ENCODE results near the gene KIF5A.

Gene KIF5A

DNA sequence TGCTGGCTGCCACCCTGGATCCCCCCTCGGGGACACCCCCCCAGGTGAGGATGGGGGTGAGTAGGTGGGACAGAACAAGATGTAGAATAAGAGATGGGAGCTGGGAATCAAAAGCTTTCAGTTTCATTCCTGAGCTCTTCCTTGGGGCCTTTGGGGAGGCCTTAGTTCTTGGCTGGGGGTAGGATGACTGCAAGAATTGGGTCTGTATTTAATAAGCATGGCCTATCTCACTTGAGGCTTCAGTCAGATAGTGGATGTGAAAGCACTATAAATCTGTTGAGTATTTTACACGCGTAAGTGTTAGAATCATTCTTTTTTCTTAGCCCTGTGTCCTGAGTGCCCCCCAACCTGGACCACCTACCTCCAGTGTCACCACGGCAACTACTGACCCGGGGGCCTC is 22.7 kb upstream of the KIF5A start:
- DNase-seq (ENCODE audit: low read depth) = no peak
- TF ChIP-seq, protein P1, sequence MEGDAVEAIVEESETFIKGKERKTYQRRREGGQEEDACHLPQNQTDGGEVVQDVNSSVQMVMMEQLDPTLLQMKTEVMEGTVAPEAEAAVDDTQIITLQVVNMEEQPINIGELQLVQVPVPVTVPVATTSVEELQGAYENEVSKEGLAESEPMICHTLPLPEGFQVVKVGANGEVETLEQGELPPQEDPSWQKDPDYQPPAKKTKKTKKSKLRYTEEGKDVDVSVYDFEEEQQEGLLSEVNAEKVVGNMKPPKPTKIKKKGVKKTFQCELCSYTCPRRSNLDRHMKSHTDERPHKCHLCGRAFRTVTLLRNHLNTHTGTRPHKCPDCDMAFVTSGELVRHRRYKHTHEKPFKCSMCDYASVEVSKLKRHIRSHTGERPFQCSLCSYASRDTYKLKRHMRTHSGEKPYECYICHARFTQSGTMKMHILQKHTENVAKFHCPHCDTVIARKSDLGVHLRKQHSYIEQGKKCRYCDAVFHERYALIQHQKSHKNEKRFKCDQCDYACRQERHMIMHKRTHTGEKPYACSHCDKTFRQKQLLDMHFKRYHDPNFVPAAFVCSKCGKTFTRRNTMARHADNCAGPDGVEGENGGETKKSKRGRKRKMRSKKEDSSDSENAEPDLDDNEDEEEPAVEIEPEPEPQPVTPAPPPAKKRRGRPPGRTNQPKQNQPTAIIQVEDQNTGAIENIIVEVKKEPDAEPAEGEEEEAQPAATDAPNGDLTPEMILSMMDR (IDR thresholded peaks at IDR 0.05; ENCODE audit: low read length, missing control alignments) = no peak
- no peak overlapping the region for H3K4me3 ChIP-seq (replicated peaks; ENCODE audit: low read depth, low read length)

DNA sequence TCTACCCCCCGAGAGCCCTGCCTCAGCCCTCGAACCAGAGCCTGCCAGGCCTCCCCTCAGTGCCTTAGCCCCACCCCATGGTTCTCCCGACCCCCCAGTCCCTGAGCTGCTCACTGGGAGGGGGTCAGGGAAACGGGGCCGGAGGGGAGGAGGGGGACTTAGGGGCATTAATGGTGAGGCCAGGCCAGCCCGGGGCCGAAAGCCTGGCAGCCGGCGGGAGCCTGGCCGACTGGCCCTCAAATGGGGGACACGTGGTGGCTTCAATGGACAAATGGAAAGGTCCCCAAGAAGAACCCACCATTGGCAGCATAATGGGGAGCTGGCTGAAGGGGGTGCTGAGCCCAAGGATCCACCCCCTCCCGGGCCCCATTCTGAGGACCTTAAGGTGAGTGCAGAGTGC is 21.7 kb upstream of the KIF5A start:
- TF ChIP-seq, protein P1 (IDR thresholded peaks at IDR 0.05; ENCODE audit: low read length, missing control alignments) = no peak
- H3K4me3 ChIP-seq (replicated peaks; ENCODE audit: low read depth, low read length) = no peak overlapping the region
- no peak for DNase-seq (ENCODE audit: low read depth)

DNA sequence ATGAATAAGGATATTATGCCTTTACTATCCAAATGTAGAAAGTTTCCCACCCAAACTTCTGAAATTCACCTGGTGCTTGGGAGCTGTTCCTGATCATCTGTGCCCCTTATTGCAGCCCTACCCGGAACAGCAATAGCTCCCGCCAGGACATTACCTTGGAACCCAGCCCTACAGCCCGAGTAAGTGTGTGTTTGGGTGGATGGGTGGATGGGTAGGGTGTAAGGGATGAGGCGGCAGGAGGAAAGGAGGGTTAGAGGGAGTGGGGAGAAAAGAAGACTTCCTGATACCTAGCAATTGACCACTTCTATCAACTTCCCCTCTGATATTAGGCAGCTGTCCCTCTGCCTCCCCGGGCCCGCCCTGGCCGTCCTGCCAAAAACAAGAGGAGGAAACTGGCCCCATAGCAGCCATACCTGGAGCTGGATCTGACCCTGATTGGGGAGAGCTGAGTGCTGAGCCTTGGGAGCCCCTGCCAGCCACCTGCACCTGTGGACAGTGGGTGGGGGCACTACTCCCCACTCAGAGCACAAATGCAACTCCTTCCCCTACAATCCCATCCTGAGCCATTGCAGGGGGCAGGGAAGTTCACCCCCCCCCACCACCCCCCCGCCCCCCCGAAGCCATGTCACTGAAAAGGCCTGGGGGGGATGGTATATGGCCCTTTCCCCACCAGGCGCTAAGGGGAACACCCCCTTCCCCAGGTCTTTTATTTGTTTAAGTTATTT is 20.9 kb upstream of the KIF5A start:
- TF ChIP-seq, protein P1 (IDR thresholded peaks at IDR 0.05; ENCODE audit: low read length, missing control alignments) = no peak
- H3K4me3 ChIP-seq (replicated peaks; ENCODE audit: low read depth, low read length) = no peak overlapping the region
- DNase-seq (ENCODE audit: low read depth) = no peak

DNA sequence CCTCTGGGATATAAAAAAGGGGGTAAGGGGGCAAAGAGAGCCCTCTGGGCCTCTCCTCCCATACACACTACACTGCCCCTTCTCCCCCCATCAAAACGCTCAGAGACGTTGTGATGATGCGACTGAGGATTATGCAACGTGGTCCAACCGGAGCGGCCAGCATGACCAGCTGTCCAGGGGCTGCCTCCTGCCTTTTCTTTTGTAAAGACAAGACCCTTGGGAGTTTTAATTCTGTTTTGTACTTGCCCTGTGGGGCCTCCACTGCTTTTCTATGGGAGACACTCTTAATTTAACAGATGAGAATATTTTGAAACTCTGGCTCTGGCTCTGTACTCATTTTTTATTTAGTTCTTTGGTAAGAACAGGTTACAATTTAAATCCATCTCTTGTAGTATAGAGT is 20.0 kb upstream of the KIF5A start:
- TF ChIP-seq, protein P1 (IDR thresholded peaks at IDR 0.05; ENCODE audit: low read length, missing control alignments) = no peak
- no peak overlapping the region for H3K4me3 ChIP-seq (replicated peaks; ENCODE audit: low read depth, low read length)
- no peak for DNase-seq (ENCODE audit: low read depth)

DNA sequence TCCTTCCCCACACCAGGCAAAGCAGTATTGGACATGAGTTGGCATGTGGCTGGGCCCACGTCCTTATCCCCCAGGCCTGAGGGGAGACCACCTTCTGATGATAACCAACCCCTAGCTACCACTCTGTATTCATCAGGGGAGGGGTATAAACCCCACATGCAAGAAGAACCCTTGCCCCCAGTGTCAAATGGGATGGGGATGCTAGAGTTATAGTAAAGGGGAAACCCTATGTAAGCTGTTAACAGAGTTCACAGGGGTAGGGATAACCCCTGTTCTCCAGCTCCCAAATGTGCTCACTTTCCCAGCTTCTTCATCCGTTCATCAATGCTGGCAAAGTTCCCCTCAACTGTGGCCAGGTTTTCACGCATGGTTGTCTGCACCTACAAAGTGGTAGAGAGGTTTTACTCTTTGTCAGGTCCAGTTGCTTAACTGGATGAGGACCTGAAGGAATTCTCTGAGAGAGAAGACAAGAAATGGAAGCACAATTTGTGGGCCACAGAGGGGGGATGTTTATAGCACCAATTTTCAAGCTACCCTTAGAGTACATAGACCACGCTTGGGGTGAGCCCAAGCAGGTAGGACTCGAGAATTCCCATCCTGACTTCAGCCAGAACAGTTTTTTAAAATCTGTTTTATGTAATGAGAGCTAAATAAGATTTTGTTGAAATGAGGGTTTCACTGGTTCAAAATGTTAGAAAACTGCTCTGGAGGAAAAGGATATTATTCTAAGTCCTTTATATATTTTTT is 19.3 kb upstream of the KIF5A start:
- no peak for DNase-seq (ENCODE audit: low read depth)
- no peak overlapping the region for H3K4me3 ChIP-seq (replicated peaks; ENCODE audit: low read depth, low read length)
- TF ChIP-seq, protein P1 (IDR thresholded peaks at IDR 0.05; ENCODE audit: low read length, missing control alignments) = no peak

DNA sequence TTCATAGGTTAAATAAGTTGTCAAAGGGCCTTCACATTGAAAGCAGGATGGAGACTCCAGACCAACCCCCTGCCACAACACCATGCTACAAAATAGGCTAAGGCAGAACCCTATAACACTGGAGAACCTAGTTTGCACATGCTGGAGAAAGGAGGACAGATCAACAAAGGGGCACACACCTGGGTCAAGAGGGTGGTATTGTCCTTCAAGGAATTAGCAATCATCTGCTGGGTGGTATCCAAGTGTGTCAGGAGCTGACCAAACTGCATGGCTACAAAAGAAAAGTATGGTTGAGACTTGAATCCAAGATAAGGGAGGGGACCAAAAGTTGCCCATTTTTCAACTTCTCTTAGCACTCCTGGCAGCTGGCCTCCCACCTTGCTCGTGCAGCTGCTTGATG is 18.0 kb upstream of the KIF5A start:
- no peak overlapping the region for H3K4me3 ChIP-seq (replicated peaks; ENCODE audit: low read depth, low read length)
- TF ChIP-seq, protein P1 (IDR thresholded peaks at IDR 0.05; ENCODE audit: low read length, missing control alignments) = no peak
- DNase-seq (ENCODE audit: low read depth) = no peak

Measured in fibroblast of pulmonary artery (primary cell).